SK-N-MC (cell line): ENCODE measurements around the gene TIAM1.

Experiments
- EZH2 ChIP-seq: fragments of 200-600 bp; sonication (generic); IDR thresholded peaks from one replicate; pipeline ENCODE4 v1.6.1; 2017; ENCODE audit warnings: antibody characterized with exemption
- POLR2AphosphoS5 ChIP-seq: IDR thresholded peaks from 2 replicates; pipeline ENCODE4 v1.6.1; 2012; ENCODE audit warnings: mild to moderate bottlenecking, low read depth, low read length, borderline replicate concordance

- no peak for TF ChIP-seq EZH2
- no peak for TF ChIP-seq POLR2AphosphoS5
Observed at GRCh38 chr21:31266241-31266640, 77.8 kb downstream of the TIAM1 start.
